GM18909 (cell line): Measurements from ENCODE around the gene CGREF1.
A peak's percentile ranks its signal among the peaks of the same experiment; 100 is the strongest.

Source experiments
- ATAC-seq: cut with Tn5 transposase; IDR thresholded peaks from one replicate; pipeline ENCODE4 v1.9.1; 2021; ENCODE audit warnings: mild to moderate bottlenecking; ENCODE audit not compliant: unreplicated experiment, poor library complexity

CGREF1 gene

GRCh38 chr2:27091746-27092695 is 26.9 kb downstream of the CGREF1 start:
- ATAC-seq: no peak

- ATAC-seq: no peak
Measured at GRCh38 chr2:27089111-27089954, 29.6 kb downstream of the CGREF1 start.

GRCh38 chr2:27088634-27089033 is 30.3 kb downstream of the CGREF1 start:
- no peak for ATAC-seq

- no peak for ATAC-seq
Measured at GRCh38 chr2:27087823-27088410, 31.0 kb downstream of the CGREF1 start.

DNA sequence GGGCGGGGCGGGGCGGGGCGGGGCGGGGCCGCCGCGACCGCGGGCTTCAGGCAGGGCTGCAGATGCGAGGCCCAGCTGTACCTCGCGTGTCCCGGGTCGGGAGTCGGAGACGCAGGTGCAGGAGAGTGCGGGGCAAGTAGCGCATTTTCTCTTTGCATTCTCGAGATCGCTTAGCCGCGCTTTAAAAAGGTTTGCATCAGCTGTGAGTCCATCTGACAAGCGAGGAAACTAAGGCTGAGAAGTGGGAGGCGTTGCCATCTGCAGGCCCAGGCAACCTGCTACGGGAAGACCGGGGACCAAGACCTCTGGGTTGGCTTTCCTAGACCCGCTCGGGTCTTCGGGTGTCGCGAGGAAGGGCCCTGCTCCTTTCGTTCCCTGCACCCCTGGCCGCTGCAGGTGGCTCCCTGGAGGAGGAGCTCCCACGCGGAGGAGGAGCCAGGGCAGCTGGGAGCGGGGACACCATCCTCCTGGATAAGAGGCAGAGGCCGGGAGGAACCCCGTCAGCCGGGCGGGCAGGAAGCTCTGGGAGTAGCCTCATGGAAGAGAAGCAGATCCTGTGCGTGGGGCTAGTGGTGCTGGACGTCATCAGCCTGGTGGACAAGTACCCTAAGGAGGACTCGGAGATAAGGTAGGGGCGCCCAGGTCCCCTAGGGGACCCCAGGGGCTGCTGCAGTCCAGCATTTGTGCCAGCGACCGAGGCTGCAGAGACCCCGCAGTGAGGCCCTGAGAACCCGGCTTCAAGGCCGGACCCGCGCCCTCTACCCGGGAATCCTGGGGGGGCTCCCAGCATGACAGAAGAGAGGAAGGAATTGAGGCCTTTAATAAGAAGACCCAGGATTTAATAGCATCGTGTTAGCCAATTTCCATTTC is 32.0 kb downstream of the CGREF1 start, which contains the start of gene KHK:
Gene KHK (plus strand): TSS at position 49 of the 870 bp plus-strand sequence. CDS start 488 bp downstream, at position 537.
- peak; percentile 7 for ATAC-seq

DNA sequence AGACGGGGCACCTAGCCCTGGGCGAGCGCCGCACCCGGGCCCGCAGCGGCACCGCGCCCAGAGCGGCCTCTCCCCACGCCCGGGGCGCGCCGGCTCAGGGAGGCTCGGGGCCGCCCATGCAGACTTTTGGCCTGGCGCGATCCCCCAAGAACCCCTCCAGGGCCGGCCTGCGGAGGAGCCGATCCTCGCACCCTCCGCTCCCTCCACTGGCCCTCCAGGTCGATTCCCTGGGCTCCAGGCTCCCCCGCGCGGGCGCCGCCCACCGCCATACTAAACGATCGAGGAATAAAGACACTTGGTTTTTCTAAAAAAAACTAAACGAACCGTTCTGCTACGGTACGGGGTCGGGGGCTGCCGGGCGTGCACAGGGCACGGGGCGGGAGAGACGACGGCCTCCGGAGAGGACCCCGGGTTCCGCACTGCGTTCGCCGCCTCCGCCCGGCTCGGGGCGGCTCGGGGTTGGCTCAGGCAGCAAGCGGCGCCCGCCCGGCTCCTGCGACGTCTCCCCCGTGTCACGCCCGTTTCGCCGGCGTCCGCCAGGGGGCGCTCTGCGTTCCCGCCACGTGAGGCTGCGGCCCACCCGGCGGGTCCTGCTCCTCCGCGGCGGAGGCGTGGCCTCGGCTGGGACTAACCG is 32.7 kb downstream of the CGREF1 start:
- ATAC-seq: peak; percentile 78

- ATAC-seq: peak; percentile 16
Measured at GRCh38 chr2:27085673-27086089, 33.2 kb downstream of the CGREF1 start.

GRCh38 chr2:27085062-27085672 is 33.8 kb downstream of the CGREF1 start:
- ATAC-seq: no peak

GRCh38 chr2:27084297-27085061 is 34.4 kb downstream of the CGREF1 start:
- ATAC-seq: no peak

DNA sequence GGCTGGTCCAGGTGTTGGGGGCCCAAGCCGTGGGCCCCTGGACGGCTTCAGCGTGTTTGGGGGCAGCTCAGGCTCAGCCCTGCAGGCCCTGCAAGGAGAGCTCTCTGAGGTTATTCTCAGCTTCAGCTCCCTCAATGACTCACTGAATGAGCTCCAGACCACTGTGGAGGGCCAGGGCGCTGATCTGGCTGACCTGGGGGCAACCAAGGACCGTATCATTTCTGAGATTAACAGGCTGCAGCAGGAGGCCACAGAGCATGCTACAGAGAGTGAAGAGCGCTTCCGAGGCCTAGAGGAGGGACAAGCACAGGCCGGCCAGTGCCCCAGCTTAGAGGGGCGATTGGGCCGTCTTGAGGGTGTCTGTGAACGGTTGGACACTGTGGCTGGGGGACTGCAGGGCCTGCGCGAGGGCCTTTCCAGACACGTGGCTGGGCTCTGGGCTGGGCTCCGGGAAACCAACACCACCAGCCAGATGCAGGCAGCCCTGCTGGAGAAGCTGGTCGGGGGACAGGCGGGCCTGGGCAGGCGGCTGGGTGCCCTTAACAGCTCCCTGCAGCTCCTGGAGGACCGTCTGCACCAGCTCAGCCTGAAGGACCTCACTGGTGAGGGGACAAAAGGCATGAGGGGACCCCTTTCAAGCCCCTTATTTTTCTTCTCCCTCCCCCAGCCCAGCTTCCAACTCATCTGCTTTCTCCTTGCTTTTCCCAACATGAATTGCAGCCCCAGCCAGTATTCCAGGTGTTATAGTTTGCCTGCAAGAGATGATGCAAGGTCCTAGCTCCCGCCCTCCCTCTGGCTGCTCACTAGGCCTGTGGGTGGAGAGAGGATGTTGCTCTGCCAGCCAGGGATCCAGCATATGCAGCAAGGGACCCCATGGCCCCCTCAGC is 35.3 kb downstream of the CGREF1 start:
- no peak for ATAC-seq

- no peak for ATAC-seq
Measured at GRCh38 chr2:27082773-27083409, 36.0 kb downstream of the CGREF1 start.

GRCh38 chr2:27081984-27082772 is 36.8 kb downstream of the CGREF1 start:
- ATAC-seq: no peak

- no peak for ATAC-seq
Measured at GRCh38 chr2:27080603-27080936, 38.4 kb downstream of the CGREF1 start.

- no peak for ATAC-seq
Measured at GRCh38 chr2:27080140-27080469, 38.8 kb downstream of the CGREF1 start.

DNA sequence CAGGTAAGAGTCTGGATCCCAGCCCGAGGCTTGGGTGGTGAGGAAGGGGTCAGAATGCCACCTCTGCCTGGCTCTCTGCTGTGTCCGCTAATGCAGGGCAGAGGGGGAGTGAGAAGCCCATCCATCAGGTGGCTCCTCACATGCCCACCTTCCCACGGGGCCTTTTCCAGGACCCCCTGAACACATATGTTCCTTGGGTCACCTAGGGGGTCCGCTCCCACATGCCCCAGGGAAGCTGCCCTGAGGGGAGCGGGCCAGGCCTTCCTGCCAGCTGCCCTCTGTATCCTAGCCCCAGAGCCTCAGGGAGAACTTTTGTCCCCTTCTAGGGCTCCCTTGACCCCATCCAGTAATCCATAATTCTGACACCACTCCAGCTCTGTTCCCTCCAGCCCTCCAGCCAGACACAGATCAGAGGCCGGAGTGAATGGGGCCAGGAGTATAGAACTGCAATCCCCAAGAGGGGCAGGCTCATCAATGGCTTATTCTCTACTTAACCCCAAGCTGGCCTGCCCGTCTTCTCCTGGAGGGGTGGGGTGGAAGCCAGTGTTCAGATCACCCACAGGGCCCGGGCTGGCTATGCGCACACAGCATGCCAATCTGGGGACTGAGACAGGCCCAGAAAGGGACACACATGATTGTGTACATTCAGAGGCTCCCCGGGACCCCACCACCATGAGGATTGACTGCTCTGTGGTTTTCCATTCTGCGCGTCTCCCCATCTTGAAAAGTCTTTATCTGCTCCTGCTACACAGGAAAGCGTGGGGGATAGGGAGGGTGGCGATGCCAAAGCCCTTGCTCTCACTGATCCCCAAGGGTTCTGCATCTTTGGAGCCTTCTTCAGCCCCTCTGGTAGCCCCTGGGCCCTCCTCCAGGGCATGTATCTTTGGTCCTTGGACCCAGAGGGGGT is 39.4 kb downstream of the CGREF1 start:
- ATAC-seq: no peak
